ENCODE data around the gene MLF2.
A peak's percentile ranks its signal among the peaks of the same experiment; 100 is the strongest.

MLF2 gene

GRCh38 chr12:6752921-6753771 lies at the start of gene MLF2:
Gene MLF2 (minus strand): TSS chr12:6753141. CDS start chr12:6752334, 807 bp downstream.
- peak; percentile 97 to 98 for DNase-seq

GRCh38 chr12:6799147-6799546 lies 46.2 kb upstream of the MLF2 start:
- DNase-seq: no peak

DNA sequence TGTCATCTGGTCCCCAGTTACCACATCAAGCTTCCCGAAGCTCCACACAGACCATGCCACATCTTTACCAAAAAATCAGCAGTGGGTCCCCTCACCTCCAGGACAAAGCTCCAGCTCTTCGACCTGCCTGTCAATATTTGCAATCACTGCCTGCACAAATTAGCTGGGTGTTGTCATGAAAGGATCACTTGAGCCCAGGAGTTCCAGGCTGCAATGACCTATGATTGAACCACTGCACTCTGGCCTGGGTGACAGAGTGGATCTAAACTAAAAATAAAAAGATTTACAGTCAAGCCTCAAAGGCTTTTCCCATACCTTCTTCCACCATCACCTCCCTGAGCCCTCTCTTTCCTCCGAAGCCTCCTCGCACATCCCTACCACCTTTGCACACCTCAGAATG lies 43.6 kb upstream of the MLF2 start:
- no peak for DNase-seq

- DNase-seq: no peak
Observed at GRCh38 chr12:6795088-6795487, 42.1 kb upstream of the MLF2 start.

GRCh38 chr12:6792522-6793201 lies 39.7 kb upstream of the MLF2 start:
- no peak for DNase-seq

GRCh38 chr12:6791931-6792520 lies 39.1 kb upstream of the MLF2 start:
- no peak for DNase-seq

- DNase-seq: peak in 1 of 2 experiments; percentile 47
Observed at GRCh38 chr12:6790496-6791150, 37.7 kb upstream of the MLF2 start.

DNA sequence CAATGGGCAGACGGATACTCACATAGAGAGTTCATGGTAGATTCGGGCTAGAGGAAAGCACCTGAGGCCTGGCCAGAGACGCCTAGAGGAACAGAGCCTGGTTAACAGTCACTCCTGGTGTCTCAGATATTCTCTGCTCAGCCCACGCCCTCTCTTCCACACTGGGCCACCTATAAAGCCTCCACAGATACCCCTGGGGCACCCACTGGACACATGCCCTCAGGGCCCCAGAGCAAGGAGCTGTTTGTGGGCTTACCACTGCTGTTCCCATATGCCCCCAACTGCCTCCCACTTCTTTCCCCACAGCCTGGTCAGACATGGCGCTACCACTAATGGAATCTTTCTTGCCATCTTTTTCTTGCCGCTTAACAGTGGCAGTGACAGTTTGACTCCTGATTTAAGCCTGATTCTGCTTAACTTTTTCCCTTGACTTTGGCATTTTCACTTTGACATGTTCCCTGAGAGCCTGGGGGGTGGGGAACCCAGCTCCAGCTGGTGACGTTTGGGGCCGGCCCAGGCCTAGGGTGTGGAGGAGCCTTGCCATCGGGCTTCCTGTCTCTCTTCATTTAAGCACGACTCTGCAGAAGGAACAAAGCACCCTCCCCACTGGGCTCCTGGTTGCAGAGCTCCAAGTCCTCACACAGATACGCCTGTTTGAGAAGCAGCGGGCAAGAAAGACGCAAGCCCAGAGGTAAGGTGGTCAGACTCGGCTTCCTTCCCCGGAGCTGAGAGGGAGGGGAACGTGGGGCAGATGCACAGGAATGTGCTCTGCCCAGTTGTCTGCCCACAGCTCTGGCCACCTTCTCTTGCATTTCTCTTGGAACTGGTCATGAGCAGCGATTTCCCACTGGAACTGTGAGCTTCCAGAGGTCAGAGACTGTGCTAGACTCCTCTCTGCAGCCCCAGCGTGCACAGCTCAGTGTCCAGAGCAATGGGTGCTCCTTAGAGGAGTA lies 36.3 kb upstream of the MLF2 start, which contains the start of gene CD4:
Gene CD4, plus strand, starts transcription at position 557 of the 953 bp plus-strand sequence. CDS start 10,611 bp downstream, outside the sequence.
- peak; percentile 61 to 62 for DNase-seq

- no peak for DNase-seq
Observed at GRCh38 chr12:6787309-6787708, 34.4 kb upstream of the MLF2 start.

DNA sequence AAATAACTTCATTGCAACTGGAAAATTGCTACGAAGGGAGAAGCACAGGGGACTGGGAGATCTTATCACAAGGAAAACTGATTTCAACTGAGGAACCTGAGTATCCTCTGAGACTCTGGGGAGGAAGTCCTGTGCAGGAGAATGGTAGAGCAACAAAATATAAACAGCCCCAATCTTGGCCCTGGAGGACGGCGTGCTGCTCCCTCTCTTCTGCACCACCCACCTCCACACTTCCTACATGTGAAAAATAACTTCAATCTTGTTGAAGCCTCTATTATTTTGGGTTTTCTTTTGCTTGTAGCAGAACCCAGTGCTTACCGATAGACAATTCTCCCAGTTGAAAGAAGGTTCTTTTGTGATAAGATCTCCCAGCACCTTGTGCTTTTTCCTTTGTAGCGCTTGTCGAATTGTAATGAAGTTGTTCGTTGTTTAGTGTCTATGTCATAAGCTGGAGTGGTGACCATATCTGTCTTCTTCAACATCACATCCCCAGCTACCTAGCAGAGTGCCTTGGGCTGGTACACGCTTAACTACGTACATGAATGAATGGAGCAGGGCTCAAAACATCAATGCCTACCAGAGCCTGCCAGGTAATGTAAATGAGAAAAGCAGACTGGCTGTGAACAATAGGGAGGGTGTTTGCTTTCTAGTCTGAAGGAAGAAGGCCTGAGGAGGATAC lies 33.6 kb upstream of the MLF2 start:
- DNase-seq: no peak

- DNase-seq: no peak
Observed at GRCh38 chr12:6784761-6785160, 31.8 kb upstream of the MLF2 start.

DNA sequence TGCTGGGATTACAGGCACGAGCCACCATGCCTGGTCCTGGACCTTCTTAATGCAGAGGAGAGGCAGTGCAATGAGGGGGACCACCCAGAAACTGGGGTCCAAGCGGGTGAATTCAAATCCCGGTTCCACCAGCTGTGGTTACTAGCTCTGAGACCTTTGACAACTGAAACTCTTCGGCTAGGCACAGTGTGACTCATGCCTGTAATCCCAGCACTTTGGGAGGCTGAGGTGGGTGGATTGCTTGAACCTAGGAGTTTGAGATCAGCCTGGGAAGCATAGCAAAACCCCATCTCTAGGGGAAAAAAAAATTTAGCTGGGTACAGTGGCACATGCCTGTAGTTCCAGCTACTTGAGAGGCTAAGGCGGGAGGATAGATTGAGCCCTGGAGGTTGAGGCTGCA lies 31.4 kb upstream of the MLF2 start:
- DNase-seq: no peak

DNA sequence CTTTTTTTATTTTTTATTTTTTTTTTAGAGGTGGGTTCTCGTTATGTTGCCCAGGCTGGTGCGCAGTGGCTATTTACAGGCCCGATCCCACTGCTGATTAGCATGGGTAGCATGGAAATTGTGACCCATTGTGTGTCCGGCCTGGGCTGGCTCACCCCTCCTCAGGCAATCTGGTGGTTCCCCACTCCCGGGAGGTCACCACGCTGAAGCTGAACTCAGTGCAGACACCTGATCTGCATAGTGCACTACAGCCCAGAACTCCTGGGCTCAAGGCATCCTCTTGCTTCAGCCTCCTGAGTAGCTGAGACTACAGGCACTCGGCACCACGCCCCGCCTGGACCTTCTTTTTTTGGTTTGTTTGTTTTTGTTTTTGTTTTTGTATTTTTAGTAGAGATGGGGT lies 30.9 kb upstream of the MLF2 start:
- DNase-seq: no peak

DNA sequence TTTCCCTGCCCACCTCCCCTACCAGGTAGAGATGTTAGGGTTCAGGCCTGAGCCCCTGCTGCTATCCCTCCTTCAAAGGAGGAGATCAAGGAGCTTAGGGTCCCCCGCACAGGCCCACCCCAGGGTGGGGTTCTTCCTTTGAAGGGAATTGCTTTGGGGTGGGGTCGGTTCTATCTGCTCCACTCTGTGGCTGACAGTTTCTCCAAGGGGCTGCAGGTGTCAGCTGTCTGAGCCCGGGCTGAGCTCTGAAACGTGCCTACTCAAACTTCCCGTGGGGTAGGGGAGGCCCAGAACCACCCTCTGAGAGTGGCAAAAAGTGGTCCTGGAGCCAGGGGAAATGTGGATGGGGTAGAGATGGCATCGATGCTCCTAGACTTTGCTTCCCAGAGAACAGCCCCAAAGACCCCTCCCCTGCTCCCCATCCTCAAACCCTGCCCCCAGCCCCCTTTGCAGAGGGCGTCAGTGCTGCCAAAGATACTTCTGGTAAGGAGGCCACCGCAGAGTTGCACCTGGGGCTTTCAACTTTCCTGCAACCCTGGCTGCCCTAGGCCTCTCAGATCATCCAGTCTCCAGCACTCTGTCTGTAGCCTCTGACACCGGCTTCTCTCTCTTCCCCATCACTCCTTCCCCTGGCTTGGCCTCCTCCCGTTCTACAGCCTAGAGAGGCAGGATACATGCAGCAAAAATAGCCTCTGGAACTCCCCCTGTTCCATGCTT lies 30.1 kb upstream of the MLF2 start:
- no peak for DNase-seq

- no peak for DNase-seq
Observed at GRCh38 chr12:6782119-6782518, 29.2 kb upstream of the MLF2 start.

- DNase-seq: no peak
Observed at GRCh38 chr12:6780573-6780972, 27.6 kb upstream of the MLF2 start.

DNA sequence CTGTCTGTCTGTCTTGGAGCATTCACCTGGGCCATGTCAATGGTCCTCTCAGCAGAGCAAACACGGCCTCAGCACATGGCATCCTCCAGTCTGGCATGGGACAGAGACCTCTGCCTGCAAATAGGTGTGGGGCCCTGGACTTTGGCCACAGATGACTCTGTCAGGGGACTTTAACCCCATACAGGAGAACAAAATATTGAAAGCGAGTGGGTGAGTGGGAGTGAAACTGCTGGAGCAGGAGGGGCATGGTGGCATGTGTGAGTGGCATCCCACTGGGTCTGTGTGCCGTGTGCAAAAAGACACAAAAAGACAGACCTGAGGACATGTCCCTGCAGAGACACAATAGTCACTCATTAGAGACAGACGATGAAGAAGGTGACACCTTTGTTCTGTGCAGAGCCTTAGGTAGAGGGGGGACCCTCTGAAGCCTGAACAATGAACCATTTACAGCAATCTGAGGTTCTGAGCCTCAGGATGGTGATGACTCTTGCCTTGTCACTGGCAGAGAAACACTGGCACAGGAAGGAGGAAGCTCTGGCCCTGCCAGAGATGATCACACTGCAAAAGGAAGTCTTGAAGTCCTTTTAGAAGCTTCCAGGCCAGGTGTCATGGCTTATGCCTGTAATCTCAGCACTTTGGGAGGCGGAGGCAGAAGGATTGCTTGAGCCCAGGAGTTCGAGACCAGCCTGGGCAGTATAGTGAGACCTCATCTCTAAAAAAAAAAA lies 26.9 kb upstream of the MLF2 start:
- DNase-seq: no peak

DNA sequence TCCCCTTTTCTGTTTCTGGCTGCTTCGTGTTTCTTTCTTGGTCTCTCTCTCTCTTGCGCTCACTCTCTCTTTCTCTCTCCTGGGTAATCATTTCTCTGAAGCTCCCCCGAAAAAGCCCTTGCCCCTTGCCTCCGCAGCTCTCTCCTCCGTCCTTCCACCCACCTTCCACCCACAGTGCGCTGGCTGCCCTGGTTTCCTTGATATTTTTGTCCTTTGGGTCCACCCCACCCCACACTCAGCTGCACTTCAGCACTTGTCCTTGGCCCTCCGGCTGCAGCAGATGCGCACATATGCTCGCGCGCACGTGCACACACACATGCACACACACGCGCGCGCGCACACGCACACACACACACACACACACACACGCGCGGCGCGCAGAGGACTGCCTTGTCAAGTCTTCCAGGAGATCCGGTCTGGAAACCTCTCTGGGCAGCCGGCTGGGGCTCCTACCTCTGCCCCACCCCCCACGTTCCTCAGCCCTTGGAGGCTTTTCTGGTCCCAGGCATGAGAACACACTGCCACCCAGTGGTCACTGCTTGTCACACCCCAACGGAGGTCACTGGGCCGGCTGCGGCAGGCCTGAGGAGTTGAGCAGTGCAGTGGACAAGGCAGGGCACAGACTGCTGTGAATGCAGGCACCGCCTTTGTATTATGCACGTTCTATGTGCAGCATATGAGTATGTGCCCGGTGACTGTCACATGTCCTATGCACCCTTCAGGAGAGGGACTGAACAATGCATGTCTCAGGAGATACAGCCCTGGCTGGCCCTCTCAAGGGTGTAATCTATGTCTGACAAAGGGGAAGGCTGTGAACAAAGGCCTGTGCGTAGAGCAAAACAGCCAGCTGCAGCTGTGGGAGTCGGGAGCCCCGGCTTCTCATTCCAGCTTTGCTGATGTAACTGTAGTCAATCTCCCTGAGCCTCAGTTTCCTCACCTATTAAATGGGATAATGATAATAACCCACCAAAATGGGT lies 25.9 kb upstream of the MLF2 start:
- peak; percentile 83 for DNase-seq

GRCh38 chr12:6778217-6778573 lies 25.3 kb upstream of the MLF2 start:
- DNase-seq: no peak

Data from activated CD4-positive, alpha-beta T cell treated with anti-CD3 and anti-CD28 coated beads, Interleukin-2, amount 50 U/mL, for 4 hours (primary cell).